HK-2 (cell line): ENCODE measurements around the gene NCK2.

ENCODE experiments used
- DNase-seq: peaks from one replicate; pipeline ENCODE4 v3.0.0-alpha.2; 2018; ENCODE audit not compliant: unreplicated experiment

Gene NCK2

DNA sequence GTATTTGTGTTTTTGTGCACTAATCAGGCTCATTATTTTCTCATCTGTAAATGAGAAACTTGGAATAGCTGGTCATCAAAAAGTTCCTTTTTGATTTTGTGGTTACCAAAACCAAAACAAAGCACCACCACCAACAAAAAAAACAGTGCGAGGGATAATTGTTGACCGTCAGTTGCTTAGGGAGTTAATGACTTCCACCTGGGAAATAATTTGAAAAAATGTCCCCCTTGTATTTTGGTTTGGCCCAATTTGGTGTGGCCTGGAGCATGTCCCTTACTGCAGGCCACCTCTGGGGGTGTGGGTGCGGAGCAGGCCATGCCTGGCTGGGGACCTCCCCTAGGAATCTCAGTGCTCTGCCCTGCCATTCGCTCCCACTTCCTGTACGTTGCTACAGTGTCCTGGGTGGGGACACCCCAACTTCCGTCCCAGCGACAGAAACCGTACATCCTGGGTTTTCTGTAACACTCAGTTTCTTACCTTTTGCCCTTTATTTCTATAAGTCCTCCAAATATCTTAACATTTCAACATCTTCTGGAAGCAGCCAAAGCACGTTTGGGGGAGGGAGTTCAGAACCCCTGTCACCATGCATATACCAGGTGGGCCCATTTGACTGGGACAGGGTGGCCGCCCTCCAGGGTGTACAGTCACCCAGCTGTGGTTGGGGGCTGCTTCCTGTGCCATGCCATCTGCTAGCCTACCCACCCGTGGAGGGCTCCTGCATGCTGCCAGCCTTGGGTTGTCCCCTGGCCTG, 31.3 kb downstream of the NCK2 start:
- no peak for DNase-seq

DNA sequence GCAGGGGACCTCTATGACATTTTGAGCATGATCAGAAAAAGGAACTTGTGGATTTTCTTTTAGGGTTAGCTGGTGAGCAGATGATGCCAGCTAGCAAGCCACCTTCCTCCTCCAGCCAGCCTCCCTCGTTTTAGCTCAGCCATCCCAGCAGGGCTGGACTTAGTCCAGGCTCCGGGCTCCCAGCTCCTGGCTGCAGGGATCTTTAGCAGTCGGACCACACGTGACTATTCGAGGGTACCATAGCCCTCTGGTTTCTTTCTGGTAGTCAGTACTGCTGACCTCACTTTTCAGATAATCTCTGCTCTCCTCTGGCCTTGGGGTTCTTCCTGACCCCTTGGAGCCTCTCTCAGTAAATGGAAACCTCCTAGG, 31.8 kb downstream of the NCK2 start:
- DNase-seq: no peak

DNA sequence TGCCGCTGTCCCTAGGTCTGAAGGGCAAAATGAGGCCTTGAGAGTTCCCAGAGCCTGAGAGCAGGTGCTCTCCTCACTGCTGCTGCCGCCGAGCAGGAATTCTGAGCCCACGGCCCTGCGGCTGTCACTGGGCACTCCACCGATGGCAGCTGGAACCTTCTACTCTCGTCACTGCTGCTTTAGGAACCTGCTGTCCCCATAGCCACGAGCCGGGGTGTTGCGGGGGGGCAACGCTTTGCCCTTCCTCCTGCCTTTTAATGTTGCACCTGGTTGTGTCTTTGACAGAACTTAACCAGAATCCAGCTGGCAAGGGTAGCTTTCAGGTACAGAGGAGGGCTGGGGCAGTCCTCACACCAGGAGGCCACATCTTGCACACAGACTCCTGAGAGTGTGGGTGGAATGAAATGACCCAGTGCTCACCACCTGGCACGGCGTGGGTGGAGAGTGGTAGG, 32.3 kb downstream of the NCK2 start:
- DNase-seq: no peak

DNA sequence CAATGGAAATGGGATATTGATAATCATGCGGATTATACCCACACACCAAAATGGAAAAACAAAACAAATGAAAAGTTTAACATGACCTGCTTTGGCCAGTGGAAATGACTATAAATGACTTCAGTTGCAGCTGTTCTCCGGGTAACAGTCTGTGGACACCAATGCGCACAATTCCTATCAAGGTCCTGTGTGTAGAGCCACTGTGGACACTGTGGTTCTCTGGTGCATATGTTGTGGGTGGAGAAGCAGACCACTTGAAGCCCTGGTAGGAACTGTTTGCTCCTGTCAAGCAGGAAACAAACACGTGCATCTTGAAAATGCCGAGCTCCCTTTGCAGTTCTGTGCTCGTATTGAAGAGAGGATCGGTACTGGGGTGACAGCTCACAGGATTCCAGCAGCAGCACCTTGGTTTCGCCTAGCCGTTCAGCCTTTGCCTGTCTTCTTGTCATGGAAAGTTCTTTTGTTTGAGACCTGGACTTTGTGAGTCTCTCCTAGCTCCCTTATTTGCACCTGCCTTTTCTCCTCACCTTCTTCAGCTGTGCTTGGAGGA, 32.9 kb downstream of the NCK2 start:
- DNase-seq: no peak

DNA sequence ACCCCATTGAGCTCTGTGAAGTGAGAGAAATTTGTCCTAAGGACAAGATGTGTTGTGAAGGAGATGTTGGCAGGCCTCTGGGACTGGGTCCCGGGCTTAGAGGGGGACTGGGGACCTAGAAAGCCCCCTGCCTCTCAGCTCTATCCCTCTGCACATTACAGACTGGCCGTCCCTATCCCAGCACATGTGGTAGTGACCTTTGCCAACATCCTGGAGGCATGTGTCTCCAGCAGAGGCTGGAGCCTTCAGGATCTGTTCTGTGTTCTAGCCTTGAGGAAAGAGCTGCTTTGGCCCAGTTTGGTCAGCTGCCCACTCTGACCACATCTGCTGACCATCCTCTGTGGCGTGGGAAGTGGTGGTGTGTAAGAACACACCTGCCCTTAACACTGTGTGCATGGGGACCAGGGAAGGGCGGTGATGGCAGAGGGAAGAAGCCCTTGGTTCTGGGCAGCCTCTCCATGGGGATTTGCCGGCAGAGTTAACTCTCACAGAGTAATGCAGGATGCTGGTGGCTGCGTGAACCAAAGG, 33.4 kb downstream of the NCK2 start:
- no peak for DNase-seq

DNA sequence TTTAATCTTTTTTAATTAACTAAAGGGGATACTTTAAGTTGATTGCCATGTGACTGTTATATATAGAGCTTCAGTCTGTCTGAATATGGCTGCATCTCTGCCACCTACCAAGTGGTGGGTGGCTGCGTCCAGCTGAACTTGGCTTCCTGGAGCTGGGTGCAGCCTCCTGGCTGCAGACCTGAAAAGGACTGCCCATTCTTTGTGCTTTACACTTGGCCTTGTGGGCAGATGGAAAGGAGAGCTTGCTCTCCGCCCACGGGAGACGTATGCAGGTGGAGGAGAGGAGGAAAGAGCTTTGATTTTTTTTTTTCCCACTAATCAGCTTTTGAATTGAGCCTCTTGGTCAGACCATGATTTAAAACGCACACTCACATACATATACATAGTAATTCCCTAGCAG, 34.7 kb downstream of the NCK2 start:
- no peak for DNase-seq

DNA sequence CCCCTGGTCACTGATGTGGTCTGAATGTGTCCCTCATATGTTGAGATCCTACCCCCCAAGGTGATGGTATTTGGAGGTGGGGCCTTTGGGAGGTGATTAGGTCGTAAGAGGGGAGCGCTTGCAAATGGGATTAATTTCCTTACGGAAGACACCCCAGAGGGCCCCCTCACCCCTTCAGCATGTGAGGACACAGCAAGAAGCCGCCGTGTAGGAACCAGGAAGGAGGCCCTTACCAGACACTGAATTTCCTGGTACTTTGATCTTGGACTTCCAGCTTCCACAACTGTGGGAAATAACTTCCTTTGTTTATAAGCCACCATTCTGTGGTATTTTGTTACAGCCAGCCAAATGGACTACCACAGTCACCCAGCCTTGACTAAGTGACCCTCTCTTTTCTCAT, 35.9 kb downstream of the NCK2 start:
- no peak for DNase-seq

DNA sequence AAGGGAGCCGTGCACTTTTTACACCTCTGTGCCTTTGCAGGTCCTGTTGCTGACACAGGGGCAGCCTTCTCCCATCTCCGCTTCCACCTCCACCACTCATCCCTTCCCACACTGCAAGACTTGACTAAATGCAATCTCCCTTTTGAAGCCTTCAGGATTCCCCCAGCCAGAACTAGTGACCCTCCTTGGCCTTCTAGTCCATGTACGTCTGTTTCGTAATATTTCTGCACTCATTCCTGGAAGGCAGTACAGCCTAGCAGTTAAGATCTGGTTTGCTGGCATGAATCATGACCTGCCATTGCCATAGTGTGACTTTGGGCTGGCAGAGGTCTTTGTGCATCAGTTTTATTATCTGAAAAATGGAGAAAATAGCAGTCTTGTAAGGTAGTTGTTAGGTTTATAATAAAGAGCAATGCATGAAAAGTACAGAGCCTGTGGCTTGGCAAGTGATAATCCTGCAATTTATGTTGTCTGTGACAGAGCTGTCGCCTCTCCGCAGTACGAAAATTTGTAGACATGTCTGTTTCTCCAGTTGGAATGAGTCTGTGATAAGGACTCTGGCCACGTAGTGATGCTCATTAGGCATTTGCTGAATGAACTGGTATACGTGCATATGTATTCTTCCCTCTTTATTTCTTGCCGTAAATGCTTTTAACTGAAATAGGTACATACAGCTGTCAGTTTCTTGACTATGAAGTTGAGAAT, 36.7 kb downstream of the NCK2 start:
- DNase-seq: no peak

DNA sequence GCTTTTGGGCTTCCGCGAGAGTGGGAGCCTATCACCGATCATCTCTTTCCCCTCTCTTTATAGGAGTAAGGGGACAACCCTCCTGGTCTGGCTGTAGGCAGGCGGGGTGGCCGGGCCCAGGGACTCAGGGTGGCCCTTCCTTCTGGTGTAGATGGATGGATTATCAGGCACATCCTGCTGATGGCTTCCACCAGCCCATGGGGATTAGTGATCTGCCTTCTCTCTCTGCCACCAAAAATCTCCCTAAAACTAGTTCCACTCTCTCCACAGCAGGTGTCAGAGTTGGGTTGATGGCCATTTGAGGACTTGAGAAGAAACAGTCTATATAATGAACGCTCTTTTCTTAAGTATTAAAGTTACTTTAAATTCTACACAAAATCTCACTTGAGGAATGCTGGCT, 37.4 kb downstream of the NCK2 start:
- no peak for DNase-seq

DNA sequence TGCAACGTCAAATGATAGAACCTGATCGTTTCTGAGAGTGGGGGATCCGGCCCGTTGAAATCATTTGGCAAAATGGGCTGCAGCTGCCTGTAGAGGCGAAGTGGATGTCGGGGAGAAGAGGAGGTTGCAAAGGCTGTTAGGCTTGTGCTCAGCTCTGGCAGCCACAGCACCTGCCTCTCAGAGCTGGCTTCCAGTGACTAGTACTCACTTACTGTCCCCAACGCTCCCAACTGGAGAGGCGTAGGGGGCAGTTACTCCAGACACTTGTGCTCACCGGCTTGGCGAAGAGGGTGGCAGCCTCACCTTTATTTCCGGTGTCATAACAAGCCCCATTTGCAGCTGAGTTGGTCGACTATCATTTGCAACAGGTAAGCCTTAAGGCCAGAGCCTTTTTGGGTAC, 37.9 kb downstream of the NCK2 start:
- DNase-seq: no peak

DNA sequence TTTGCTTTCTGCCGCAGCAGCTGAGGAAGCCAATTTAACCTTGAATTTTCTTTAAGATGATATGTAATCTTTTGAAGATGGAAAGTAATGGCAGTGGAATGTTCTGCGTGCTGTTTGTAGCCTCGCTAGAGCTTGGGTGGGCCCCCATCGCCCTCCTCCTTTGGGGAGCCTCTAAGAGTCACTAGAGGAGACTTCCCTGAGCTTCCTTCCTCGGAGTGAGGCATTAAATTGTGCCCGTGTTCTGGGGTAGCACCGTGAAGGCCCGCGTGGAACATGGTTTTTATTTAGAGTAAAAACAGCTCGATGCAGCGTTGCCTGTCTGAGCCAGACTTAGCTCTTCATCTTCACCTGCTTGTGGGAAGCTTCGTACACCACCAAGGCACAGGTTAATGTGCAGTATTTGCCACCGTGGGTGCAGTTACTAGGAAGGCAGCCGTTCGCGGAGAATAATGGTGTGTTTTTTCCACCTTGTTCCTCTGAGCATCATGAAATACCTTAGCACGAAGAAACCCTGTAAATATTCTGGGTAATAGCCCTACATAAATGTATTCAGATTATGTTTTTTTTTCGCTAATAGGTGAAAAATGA, 38.5 kb downstream of the NCK2 start:
- DNase-seq: no peak

DNA sequence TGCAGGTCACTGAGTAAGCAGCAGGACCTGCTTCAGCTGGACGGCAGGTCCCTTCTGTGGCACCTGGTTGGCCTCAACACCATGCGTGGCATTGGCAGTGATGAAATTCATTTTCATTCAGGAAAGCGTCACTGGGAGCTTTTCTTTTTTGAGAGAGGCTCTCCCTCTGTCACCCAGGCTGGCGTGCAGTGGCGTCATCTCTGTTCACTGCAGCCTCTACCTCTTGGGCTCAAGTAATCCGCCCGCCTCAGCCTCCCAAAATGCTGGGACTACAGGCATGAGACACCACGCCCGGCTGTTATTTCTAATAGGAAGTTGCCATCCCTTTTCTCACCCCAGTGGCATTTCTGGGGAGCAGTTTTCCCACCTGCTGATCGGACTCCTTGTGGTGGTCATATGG, 39.3 kb downstream of the NCK2 start:
- no peak for DNase-seq

DNA sequence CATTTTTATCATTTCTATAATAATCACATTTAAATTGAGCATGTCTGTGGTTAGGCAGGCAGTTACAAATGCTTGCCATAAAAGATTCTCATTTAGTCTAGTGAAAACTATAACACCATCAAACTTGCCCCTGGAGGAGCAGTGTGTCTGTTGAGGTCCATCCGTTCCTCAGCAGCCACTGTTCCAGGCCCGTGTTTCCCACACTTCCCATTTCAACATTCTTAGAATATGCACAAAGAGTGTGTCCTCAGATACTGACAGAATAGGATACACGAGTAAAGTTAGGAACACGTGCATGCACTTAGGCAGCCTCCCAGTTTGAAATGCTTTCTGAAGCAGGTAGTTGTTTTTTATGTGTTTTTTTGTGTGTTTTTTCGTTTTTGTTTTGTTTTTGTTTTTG, 39.9 kb downstream of the NCK2 start:
- DNase-seq: no peak

DNA sequence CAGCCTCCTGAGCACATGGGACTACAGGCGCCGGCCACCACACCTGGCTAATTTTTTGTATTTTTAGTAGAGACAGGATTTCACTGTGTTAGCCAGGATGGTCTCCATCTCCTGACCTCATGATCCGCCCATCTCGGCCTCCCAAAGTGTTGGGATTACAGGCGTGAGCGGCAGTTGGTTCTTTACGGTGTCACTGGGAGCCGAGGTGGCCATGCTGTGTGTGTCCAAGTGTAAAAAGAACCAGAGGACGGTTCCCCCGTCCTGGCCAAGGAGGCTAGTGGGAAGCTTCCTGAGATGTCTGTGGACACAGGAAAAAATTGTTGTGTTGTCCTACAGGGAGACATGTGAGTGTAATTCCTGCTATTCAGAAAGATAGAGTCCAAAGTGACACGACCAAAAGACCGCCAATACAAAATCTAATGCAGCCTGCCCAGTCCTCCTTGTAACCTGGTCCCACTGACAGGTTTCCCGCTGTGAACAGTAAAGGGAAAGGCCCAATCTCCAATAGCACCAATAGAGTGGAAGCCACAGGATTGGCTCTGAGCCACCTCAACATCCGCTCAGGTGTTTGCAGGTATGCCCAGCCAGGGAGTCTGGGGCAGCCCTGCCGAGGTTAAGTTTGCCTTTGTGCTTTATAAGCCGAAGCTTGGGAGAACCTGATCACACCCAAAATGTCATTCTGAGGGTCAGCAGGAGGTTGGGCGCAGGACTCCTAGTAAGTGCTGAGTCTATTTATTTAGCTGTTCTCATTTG, 40.6 kb downstream of the NCK2 start:
- DNase-seq: no peak

DNA sequence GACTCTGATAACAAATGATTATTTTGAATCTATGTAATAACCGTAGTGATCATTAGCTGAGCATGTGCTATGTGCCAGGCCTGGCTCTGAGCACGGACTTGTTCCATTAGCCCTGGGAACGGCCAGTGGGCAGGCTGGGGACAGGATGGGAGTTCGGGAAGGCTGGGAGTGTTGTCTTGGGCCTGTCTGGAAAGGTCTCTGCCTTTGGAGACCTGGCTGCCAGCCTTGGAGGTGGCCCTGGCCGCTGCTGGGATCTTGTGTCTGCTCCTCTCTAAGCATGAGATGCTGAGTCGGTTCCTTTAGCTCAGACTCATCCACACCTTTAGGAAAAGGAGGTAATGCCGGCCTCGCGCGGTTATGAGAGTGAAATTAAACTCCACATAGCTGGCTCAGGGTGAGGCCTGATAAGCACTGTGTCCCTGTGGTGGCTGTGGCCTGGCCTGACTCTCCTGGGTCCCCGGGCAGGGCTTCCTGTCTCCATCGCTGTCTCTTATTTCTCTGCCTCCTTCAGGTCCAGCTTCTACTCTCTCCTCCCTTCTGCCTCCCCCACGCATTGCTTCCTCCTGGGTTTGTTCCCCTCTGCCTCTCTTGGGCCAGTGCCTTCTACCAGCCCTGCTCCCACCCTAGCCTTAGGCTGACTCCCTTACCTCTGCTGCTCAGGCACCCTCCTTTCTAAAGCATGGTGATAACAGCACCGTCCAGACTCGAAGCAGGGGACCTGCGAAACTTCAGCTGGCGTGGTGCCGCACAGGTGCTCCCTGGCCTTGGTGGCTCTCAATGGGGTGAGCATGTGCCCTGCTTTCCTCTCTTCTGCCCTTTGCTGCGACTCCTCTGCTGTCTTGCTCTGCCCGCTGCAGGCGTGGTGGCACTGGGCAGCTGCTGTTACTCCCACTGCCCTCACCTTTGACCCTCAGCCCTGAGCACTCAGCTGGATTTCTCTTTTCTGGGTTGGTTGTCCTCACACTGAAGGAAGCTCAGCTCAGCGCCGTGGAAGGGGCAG, 41.8 kb downstream of the NCK2 start:
- DNase-seq: no peak

DNA sequence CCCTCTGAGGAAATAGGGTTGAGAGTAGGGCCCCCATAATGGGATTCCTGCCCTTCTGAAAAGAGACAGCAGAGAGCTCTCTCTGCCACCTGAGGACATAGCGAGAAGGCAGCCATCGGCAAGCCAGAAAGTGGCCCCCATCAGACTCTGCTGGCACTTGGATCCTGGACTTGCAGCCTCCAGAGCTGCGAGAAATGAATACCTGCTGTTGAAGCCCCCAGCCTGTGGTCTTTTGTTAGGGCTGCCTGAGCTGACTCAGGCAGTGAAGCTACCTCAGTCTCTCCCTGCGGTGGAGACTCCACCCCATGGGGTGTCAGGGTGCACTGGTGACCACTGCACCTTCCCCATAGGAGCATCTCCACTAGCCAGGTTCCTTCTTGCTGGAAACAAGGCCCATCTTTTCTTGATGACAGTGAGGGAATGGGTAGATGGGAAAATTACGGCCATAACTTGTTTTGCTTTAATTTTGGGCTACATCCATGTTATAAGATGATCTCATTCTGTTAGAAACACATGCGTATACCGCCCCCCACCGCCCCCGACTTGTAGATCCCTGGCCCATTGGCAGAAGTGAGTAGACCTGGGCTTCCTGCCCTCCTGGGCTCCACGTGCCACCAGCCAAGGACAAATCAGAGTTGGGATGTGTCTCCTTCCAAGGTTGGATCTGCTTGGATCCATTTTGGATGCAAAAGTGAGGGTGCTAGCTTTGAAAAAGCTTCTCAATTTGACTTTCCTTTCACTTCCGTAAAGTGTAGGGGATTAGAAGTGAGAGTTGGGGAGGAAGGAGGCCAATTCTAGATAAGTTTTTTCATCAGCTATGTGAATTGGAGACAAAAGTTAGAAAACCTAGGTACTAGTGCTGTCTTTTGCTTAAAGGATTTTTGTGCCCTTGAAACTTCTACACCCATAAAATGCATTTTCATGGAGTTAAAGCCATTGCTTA, 42.9 kb downstream of the NCK2 start:
- DNase-seq: no peak

DNA sequence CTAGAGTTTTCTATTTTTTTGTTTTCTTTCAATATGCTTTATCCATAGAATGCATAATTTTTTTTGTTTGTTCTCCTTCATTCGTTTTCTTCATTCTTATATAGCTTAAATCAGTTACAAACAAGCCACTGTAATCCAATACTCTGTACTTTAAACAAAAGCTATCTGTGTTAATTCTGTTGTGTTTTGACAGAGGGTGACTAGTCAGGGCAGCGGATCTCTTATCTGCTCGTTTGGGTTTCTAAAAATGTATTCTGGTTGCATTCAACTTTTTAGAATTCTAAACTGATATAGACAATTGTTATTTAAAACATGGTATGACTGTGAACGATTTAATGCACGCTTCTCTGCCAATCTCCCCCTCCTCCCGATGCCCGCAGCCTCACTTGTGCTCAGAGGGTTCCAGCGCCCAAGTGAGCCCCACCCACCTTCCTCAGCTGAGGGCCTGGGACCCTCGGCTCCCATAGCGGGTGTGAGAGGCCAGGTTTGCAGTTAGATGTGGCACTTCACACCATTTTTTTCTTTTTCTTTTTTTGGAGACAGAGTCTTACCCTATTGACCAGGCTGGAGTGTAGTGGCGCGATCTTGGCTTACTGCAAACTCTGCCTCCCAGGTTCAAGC, 44.1 kb downstream of the NCK2 start:
- no peak for DNase-seq

DNA sequence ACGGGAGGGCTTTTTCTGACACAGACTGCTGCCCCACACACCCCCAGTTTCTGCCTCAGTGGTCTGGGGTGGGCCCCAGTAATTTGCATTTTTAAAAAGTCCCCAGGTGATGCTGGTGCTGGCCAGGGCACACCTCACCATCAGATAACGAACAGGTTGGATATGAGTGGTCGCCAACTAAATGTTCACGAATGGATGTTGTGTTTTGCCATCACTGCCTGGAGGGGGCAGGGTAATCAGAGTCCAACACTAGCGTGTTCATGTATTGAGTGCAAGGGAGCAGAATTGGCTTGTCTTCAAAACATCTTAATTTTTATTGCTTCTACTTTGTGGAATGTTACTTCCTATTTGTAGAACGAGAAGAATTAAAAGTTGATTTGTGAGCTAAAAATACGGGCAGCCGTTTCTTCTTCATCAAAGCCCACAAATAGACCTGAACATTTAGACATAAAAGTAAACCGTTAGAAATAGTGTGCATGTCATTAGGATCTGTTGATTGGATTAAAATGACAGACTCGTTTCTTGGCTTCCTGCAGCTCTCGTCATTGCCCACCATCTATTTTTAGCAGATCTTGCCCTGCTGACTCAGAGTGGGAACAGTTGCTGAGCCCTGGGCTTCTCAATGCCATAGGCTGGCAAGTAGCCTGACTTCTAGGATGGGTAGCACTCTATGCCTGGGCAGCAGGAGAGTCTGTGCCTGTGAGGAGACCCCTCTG, 45.2 kb downstream of the NCK2 start:
- no peak for DNase-seq
